Mammary epithelial cell (primary cell): ENCODE results near the gene ABCA1.

ENCODE experiments used
- EZH2 ChIP-seq: IDR thresholded peaks from 2 replicates; pipeline ENCODE4 v1.6.1; 2012; ENCODE audit warnings: low read length, inconsistent platforms, borderline replicate concordance
- TF ChIP-seq, protein P1 (sequence below), 2 donors: IDR thresholded peaks in 1 of 2; conservative IDR thresholded peaks in 1 of 2; 2 replicates each; pipeline ENCODE4 v1.5.1; 2011 to 2012; ENCODE audit warnings: inconsistent platforms in 2 of 2, low read length in 2 of 2, mild to moderate bottlenecking in 2 of 2, control low read depth in 1 of 2, low read depth in 1 of 2; ENCODE audit not compliant: insufficient read depth in 1 of 2; ENCODE audit errors: extremely low read depth in 1 of 2

DNA sequence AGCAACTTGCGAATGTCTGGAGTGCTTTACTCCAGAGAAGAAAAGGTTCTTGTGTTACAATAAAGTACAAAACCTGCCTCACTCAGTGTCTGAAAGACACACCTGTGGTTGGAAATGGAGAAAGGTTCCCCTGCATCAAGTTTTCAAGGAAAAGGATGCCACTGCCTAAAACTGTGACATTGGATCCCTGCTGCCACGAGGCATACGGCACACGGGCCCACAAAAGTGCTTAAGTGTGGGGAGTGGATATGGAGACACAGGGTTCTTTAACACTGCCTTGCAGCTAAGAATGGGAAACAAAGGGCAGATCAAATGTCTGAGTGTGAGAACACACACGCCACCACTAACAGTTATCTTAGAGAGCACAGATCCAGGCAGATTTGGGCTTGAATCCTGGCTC, 89.0 kb downstream of the ABCA1 start:
- TF ChIP-seq, protein P1, sequence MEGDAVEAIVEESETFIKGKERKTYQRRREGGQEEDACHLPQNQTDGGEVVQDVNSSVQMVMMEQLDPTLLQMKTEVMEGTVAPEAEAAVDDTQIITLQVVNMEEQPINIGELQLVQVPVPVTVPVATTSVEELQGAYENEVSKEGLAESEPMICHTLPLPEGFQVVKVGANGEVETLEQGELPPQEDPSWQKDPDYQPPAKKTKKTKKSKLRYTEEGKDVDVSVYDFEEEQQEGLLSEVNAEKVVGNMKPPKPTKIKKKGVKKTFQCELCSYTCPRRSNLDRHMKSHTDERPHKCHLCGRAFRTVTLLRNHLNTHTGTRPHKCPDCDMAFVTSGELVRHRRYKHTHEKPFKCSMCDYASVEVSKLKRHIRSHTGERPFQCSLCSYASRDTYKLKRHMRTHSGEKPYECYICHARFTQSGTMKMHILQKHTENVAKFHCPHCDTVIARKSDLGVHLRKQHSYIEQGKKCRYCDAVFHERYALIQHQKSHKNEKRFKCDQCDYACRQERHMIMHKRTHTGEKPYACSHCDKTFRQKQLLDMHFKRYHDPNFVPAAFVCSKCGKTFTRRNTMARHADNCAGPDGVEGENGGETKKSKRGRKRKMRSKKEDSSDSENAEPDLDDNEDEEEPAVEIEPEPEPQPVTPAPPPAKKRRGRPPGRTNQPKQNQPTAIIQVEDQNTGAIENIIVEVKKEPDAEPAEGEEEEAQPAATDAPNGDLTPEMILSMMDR (conservative IDR thresholded peaks at IDR 0.05 in 1 of 2, IDR thresholded peaks at IDR 0.05 in 1 of 2; ENCODE audit: extremely low read depth in 1 of 2, insufficient read depth in 1 of 2, low read depth in 1 of 2, low read length in 2 of 2), result no peak
- no peak for TF ChIP-seq EZH2
